NCI-H748 treated with DMSO at 0.1 percent for 48 hours (cell line): ENCODE measurements around the gene ERGIC1.
"Not testable (repeated sequence)": the region's sequence is repeated elsewhere in the genome, so short reads cannot be mapped to it uniquely, and the experiment has no call there.

Source experiments
- DNase-seq: peaks from one replicate; lab custom pipeline; 2025; lab: John Stamatoyannopoulos, UW

ERGIC1 gene

GRCh38 chr5:172847584-172847983, 13.5 kb downstream of the ERGIC1 start:
- not testable (repeated sequence) for DNase-seq

- DNase-seq = no peak
These were observed 14.4 kb downstream of the ERGIC1 start for GRCh38 chr5:172848419-172848818.

GRCh38 chr5:172849606-172850453, 15.8 kb downstream of the ERGIC1 start:
- no peak for DNase-seq

- no peak for DNase-seq
These were observed 16.4 kb downstream of the ERGIC1 start for GRCh38 chr5:172850454-172850797.

GRCh38 chr5:172851254-172851653, 17.2 kb downstream of the ERGIC1 start:
- not testable (repeated sequence) for DNase-seq

- no peak for DNase-seq
These were observed 18.7 kb downstream of the ERGIC1 start for GRCh38 chr5:172852490-172853354.

- DNase-seq = no peak
These were observed 19.4 kb downstream of the ERGIC1 start for GRCh38 chr5:172853355-172853975.

GRCh38 chr5:172854451-172854871, 20.4 kb downstream of the ERGIC1 start:
- DNase-seq = no peak

GRCh38 chr5:172854971-172855370, 20.9 kb downstream of the ERGIC1 start:
- no peak for DNase-seq

GRCh38 chr5:172855597-172856292, 21.7 kb downstream of the ERGIC1 start:
- no peak for DNase-seq

GRCh38 chr5:172856336-172856735, 22.3 kb downstream of the ERGIC1 start:
- DNase-seq = no peak

GRCh38 chr5:172857982-172858381, 23.9 kb downstream of the ERGIC1 start:
- DNase-seq = no peak

- no peak for DNase-seq
These were observed 24.5 kb downstream of the ERGIC1 start for GRCh38 chr5:172858511-172858989.

GRCh38 chr5:172858990-172859811, 25.1 kb downstream of the ERGIC1 start:
- DNase-seq = no peak

- DNase-seq = no peak
These were observed 25.9 kb downstream of the ERGIC1 start for GRCh38 chr5:172859966-172860365.

GRCh38 chr5:172860520-172861443, 26.7 kb downstream of the ERGIC1 start:
- no peak for DNase-seq

- DNase-seq = no peak
These were observed 27.4 kb downstream of the ERGIC1 start for GRCh38 chr5:172861461-172861860.

- DNase-seq = no peak
These were observed 28.2 kb downstream of the ERGIC1 start for GRCh38 chr5:172862165-172862801.

GRCh38 chr5:172864171-172864570, 30.1 kb downstream of the ERGIC1 start:
- not testable (repeated sequence) for DNase-seq
